ENCODE measurements around the gene COX8A. TPM values are rescaled to one million over a fixed set of nuclear protein-coding genes. Genes with fewer than 3 reads are reported as not detected.
A peak's percentile ranks its signal among the peaks of the same experiment; 100 is the strongest.

COX8A gene
- total and polyA plus RNA-seq, 9 of the 15 experiments (the other 6 are each of a cell fraction or from before 2014, with no cell fraction given): 274 to 1,206 (median 526) TPM

- TF ChIP-seq RBM25 (IDR thresholded peaks at IDR 0.05; ENCODE audit: low read depth, low read length, severe bottlenecking) (no peak), CTCFL (IDR thresholded peaks at IDR 0.05; ENCODE audit: borderline replicate concordance, insufficient read depth, low read depth, low read length, poor library complexity, severe bottlenecking) (no peak), NFE2 (IDR thresholded peaks at IDR 0.05; ENCODE audit: low read depth) (no peak), ZNF507 (tag; conservative IDR thresholded peaks at IDR 0.05) (no peak), SRSF1 (IDR thresholded peaks at IDR 0.05; ENCODE audit: low read depth, low read length) (no peak), TBP (optimal IDR thresholded peaks at IDR 0.05; ENCODE audit: low read depth, low read length) (no peak), STAT5B (CRISPR knock-in tag; IDR thresholded peaks at IDR 0.05) (no peak), PCBP1 (IDR thresholded peaks at IDR 0.05; ENCODE audit: low read depth, low read length, poor library complexity, severe bottlenecking) (no peak), ZBTB1 (CRISPR knock-in tag; IDR thresholded peaks at IDR 0.05; ENCODE audit: borderline replicate concordance, low read depth) (no peak), USF2 (CRISPR knock-in tag; IDR thresholded peaks at IDR 0.05) (peak; percentile 75), MGA (IDR thresholded peaks at IDR 0.05) (peak; percentile 23; the same call in 1 of the 2 replicates), SMARCE1 (IDR thresholded peaks at IDR 0.05) (peak; percentile 37; the same call in 1 of the 2 replicates)
These were observed 36.5 kb upstream of the COX8A start (continued) for GRCh38 chr11:63937713-63938478.

Measured in K562 (cell line).